ENCODE data around the gene CDK19. TPM values are rescaled to one million over a fixed set of nuclear protein-coding genes. Genes with fewer than 3 reads are reported as not detected.
A peak's percentile ranks its signal among the peaks of the same experiment; 100 is the strongest.

CDK19 gene
- total RNA-seq, 1 experiment from 2014 or later, result 11.7 TPM

- CTCF ChIA-PET, result interaction anchor here (0.8 to 2.9 kb wide), 2 partner anchors 64 to 131 kb away, joined by 4 to 27 read pairs; no protein-coding TSS in a partner anchor
- TF ChIP-seq, protein P1, sequence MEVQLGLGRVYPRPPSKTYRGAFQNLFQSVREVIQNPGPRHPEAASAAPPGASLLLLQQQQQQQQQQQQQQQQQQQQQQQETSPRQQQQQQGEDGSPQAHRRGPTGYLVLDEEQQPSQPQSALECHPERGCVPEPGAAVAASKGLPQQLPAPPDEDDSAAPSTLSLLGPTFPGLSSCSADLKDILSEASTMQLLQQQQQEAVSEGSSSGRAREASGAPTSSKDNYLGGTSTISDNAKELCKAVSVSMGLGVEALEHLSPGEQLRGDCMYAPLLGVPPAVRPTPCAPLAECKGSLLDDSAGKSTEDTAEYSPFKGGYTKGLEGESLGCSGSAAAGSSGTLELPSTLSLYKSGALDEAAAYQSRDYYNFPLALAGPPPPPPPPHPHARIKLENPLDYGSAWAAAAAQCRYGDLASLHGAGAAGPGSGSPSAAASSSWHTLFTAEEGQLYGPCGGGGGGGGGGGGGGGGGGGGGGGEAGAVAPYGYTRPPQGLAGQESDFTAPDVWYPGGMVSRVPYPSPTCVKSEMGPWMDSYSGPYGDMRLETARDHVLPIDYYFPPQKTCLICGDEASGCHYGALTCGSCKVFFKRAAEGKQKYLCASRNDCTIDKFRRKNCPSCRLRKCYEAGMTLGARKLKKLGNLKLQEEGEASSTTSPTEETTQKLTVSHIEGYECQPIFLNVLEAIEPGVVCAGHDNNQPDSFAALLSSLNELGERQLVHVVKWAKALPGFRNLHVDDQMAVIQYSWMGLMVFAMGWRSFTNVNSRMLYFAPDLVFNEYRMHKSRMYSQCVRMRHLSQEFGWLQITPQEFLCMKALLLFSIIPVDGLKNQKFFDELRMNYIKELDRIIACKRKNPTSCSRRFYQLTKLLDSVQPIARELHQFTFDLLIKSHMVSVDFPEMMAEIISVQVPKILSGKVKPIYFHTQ (CRISPR knock-in tag; IDR thresholded peaks at IDR 0.05), result no peak
- TF ChIP-seq GTF2I (CRISPR knock-in tag; conservative IDR thresholded peaks at IDR 0.05), result no peak
- POLR2A ChIA-PET, result interaction anchor here (1.2 to 4.7 kb wide), 3 partner anchors 61 to 145 kb away, joined by 4 to 146 read pairs (median 12); partner anchors contain the start of genes AMD1 and GTF3C6
- no peak overlapping the region; the same call in 1 of the 2 replicates for H3K27ac Mint-ChIP-seq
- H3K4me3 Mint-ChIP-seq, result peak overlapping the region; percentile 93
- H3K27me3 Mint-ChIP-seq (ENCODE audit: low read depth), result no peaks in the 10 kb centered on the region
- DNase-seq (ENCODE audit: low spot score) (no peak), ATAC-seq (no peak)
- H3K36me3 Mint-ChIP-seq, result no peaks in the 10 kb centered on the region
- peaks cover 20% of the 10 kb centered on the region for H3K4me1 Mint-ChIP-seq
- no peaks in the 10 kb centered on the region for H3K9me3 Mint-ChIP-seq
Measured at GRCh38 chr6:110813338-110814101, 1.7 kb downstream of the CDK19 start.

DNA sequence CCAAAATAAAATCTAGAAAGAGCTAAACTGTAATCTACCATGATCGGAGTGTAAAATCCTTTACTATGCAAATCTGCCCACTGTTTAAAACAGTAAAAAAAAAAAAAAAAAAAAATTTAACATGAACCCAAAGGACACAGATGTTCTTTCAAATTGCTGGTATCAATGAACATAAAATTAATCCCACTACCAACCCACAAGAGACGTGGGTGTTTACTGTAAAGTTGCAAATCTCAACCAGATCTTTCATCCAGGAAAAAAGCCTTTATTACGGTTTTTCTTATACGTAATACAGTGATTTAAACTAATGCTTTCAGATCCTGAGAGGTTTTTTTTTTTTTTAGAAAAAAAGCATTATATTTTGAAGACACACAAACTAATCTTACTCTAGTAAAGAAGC lies 2.5 kb downstream of the CDK19 start:
- ATAC-seq, result no peak
- no peaks in the 10 kb centered on the region for H3K36me3 Mint-ChIP-seq
- no peak overlapping the region for H3K4me3 Mint-ChIP-seq
- no peak for DNase-seq (ENCODE audit: low spot score)
- TF ChIP-seq ZNF121 (CRISPR knock-in tag; IDR thresholded peaks at IDR 0.05), result no peak
- TF ChIP-seq, protein P2, sequence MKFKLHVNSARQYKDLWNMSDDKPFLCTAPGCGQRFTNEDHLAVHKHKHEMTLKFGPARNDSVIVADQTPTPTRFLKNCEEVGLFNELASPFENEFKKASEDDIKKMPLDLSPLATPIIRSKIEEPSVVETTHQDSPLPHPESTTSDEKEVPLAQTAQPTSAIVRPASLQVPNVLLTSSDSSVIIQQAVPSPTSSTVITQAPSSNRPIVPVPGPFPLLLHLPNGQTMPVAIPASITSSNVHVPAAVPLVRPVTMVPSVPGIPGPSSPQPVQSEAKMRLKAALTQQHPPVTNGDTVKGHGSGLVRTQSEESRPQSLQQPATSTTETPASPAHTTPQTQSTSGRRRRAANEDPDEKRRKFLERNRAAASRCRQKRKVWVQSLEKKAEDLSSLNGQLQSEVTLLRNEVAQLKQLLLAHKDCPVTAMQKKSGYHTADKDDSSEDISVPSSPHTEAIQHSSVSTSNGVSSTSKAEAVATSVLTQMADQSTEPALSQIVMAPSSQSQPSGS (CRISPR knock-in tag; IDR thresholded peaks at IDR 0.05; ENCODE audit: borderline replicate concordance, low read depth), result no peak
- TF ChIP-seq, protein P3, sequence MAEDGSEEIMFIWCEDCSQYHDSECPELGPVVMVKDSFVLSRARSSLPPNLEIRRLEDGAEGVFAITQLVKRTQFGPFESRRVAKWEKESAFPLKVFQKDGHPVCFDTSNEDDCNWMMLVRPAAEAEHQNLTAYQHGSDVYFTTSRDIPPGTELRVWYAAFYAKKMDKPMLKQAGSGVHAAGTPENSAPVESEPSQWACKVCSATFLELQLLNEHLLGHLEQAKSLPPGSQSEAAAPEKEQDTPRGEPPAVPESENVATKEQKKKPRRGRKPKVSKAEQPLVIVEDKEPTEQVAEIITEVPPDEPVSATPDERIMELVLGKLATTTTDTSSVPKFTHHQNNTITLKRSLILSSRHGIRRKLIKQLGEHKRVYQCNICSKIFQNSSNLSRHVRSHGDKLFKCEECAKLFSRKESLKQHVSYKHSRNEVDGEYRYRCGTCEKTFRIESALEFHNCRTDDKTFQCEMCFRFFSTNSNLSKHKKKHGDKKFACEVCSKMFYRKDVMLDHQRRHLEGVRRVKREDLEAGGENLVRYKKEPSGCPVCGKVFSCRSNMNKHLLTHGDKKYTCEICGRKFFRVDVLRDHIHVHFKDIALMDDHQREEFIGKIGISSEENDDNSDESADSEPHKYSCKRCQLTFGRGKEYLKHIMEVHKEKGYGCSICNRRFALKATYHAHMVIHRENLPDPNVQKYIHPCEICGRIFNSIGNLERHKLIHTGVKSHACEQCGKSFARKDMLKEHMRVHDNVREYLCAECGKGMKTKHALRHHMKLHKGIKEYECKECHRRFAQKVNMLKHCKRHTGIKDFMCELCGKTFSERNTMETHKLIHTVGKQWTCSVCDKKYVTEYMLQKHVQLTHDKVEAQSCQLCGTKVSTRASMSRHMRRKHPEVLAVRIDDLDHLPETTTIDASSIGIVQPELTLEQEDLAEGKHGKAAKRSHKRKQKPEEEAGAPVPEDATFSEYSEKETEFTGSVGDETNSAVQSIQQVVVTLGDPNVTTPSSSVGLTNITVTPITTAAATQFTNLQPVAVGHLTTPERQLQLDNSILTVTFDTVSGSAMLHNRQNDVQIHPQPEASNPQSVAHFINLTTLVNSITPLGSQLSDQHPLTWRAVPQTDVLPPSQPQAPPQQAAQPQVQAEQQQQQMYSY (CRISPR knock-in tag; IDR thresholded peaks at IDR 0.05), result no peak
- no peak for TF ChIP-seq GRHL2 (CRISPR knock-in tag; IDR thresholded peaks at IDR 0.05; ENCODE audit: insufficient replicate concordance, severe bottlenecking)
- no peak for TF ChIP-seq CBFB (CRISPR knock-in tag; IDR thresholded peaks at IDR 0.05; ENCODE audit: low read depth)
- no peak for TF ChIP-seq NFYB (CRISPR knock-in tag; conservative IDR thresholded peaks at IDR 0.05; ENCODE audit: low read depth)
- no peak for TF ChIP-seq PREB (CRISPR knock-in tag; IDR thresholded peaks at IDR 0.05; ENCODE audit: borderline replicate concordance)
- TF ChIP-seq PRRX2 (CRISPR knock-in tag; IDR thresholded peaks at IDR 0.05), result no peak
- TF ChIP-seq STAT6 (CRISPR knock-in tag; conservative IDR thresholded peaks at IDR 0.05; ENCODE audit: low read depth), result no peak
- peaks cover 20% of the 10 kb centered on the region for H3K4me1 Mint-ChIP-seq
- ChIA-PET CTCF (interaction anchor here (1.4 kb wide), 1 partner anchor 62 kb away, joined by 7 read pairs; the partner anchor contains the start of gene AMD1), POLR2A (interaction anchor here (4.7 kb wide), 1 partner anchor 62 kb away, joined by 146 read pairs; the partner anchor contains the start of gene AMD1)
- H3K27ac Mint-ChIP-seq, result no peak overlapping the region
- no peaks in the 10 kb centered on the region for H3K9me3 Mint-ChIP-seq
- no peaks in the 10 kb centered on the region for H3K27me3 Mint-ChIP-seq (ENCODE audit: low read depth)

All from WTC11 (cell line).